ENCODE measurements around the gene SHROOM2.

SHROOM2 gene

DNA sequence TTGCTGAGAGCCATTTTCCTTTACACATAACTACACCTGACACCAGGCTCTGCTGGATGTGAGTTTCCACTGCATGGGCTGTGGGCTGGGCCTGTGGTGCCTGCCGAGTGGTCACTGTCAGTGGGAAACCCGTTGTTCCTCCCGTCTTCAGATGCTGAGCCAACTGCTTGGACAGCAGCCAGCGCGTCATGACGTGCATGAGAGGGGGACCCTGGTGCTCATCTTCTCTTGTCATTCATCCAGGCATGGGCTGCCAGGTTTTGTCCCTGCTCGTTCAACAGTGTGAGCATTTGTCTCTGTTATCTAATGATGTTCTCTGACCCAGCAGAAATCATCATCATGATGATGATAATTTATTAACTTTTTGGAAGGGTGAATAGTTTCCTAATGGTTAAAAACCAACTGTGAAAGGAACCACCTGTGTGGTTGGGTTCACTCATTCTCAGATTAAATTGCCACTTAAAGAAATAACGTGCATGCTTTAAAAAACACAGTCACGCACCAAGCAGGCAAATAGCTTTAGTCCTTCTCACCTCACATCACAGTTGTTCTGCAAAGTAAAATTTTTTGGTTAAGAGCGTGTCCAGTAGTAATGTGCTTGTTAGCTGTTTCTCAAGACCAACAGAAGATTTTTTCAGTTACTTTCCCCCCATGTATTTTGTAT, 161.0 kb downstream of the SHROOM2 start:
- DNase-seq (ENCODE audit: low spot score): no peak

DNA sequence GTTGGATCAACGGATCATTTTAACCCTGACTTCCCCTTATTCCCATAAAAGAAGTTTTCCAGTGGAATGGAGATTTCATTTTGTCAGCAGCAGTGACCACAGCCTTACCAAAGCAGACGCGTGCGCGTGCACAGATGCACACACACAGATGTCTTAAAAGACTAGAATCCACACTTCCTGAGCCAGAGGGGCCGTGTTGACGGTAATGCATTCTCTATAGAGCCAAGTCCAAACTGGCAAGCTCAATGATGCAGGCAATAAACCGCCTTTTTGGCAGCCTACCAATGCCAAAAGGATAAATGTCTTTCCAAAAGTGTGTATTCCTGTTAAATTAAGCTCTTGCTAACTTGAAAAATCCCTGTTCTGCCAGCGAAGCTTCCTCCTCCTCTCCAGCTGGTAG, 162.2 kb downstream of the SHROOM2 start:
- DNase-seq (ENCODE audit: low spot score): no peak

DNA sequence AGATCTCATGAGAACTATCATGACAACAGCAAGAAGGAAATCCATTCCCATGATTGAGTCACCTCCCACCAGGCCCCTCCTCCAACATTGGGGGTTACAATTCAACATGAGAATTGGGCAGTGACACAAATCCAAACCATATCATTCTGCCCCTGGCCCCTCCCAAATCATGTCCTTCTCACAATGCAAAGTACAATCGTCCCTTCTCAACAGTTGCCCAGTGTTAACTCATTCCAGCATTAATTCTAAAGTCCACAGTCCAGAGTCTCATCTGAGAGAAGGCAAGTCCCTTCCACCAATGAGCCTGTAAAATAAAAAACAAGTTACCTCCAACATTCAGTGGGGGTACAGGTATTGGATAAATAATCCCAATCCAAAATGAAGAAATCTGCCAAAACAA, 166.1 kb downstream of the SHROOM2 start:
- DNase-seq (ENCODE audit: low spot score): no peak

DNA sequence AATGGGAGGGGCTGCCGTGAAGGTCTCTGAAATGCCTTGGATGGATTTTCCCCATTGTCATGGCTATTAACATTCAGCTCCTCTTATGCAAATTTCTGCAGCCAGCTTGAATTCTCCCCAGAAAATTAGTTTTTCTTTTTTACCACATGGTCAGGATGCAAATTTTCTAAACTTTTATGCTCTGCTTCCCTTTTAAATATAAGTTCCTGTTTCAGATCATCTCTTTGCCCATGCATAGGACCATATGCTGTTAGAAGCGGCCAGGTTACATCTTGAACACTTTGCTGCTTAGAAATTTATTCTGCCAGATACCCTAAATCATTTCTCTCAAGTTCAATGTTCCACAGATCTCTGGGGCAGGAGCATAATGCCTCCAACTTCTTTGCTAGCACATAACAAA, 167.2 kb downstream of the SHROOM2 start:
- DNase-seq (ENCODE audit: low spot score): no peak

DNA sequence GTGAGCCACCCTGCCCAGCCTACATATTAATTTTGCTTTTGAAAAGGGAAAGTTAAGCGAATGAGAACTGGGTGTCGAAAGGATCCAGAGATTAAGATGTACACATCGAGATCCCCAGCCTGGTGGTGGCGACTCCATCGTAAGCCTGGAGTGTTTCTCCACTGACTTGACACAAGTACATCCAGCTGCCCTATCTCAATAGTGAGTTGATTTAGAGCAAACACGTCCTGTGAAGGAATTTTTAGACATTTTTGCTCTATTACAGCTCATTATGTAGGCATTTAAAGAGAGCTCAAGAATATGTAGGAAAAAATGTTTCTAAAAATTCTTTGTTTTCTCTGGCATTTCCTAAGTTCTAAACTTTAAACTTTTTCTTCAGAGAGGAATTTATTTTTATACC, 169.3 kb downstream of the SHROOM2 start:
- DNase-seq (ENCODE audit: low spot score): no peak

DNA sequence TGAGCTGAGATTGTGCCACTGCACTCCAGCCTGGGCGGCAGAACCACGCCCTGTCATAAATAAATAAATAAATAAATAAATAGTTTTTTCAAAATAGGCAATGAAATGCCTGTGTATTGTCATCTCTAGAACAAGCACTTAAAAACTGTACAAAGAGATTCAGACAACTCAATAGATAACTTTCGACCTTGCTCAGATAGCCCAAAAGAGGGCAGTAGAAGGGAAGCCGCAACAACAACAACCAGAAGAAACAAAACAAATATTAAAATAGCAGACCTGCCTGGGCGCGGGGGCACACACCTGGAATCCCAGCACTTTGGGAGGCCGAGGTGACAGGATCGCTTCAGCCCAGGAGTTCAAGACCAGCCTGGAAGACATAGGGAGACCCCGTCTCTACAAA, 171.5 kb downstream of the SHROOM2 start:
- DNase-seq (ENCODE audit: low spot score): no peak

DNA sequence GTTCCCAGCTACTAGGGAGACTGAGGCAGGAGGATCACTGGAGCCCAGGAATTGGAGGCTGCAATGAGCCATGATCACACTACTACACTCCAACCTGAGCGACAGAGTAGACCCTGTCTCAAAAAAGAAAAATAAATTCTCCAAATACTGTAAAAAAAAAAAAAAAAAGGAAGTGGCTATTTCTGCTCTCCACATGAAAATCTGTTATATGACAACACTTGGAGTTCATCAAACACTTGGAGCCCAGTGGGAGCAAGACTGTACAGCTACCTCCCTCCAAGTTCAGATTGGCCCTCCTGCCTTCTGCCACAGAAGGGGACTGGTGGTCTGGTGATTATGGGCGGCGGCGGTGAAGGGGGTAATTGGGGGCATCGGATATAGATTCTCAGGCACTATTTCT, 172.0 kb downstream of the SHROOM2 start:
- no peak for DNase-seq (ENCODE audit: low spot score)

DNA sequence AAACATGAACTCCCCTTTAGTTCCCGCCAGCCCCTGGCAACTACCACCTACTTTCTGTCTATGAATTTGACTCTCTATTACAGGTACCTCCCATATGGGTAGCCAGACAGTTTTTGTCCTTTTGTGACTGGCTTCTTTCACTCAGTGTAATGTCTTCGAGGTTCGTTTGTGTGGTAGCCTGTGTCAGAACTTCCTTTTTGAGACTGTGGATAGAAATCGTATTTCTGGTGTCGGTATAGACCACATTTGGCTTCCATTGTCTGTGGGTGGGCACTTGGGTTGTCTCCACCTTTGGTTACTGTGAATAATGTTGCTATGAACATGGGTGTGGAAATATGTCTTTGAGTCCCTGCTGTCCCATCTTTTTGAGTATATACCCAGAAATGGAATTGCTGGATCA, 175.5 kb downstream of the SHROOM2 start:
- DNase-seq (ENCODE audit: low spot score): no peak

DNA sequence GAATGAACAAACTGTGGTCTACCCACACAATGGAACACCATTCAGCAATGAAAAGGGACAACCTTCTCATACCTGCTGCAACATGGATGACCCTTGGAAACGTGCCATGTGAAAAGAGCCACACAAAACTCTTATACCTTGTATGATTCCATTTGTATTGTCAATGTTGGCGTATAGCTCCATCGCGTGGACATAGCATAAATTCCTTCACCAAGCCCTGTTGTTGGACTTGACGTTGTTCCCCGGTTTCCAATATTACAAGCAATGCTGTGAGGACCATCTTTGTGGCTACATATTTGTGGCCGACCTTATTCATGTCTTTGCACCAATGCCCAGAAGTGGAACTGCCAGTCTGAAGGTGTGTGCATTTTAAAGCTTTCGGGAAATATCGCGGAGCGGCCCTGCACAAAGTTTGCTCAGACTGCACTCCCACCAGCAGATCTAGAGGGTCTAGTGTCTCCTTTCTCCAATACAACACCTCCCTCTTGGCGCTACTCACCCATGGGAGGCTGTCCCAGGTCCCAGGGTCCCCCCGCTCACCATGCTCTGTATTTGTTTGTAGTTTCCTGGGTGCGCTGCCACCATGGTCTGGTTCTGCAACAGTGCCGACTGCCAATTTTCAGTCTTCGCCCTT, 180.7 kb downstream of the SHROOM2 start, which contains the start of gene CLDN34:
Gene CLDN34 (plus strand): TSS at position 584 of the 634 bp plus-strand sequence. CDS start 0 bp downstream, at position 584.
- no peak for DNase-seq (ENCODE audit: low spot score)

DNA sequence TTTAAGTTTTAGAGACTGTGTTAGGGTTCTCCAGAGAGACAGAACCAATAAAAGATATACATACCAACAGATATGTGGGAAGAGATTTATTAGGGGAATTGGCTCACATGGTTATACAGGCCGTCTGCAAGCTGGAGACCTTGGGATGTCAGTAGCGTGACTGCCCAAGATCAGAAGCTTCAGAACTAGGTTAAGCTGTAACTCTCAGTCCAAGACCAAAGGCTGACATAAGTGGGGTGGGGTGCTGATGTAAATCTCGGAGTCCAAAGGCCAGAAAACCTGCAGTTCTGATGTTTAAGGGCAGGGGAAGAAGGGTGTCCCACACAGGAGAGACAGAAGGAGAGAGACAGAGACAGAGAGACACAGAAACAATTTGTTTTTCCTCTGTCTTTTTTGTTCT, 191.4 kb downstream of the SHROOM2 start:
- DNase-seq (ENCODE audit: low spot score): no peak

DNA sequence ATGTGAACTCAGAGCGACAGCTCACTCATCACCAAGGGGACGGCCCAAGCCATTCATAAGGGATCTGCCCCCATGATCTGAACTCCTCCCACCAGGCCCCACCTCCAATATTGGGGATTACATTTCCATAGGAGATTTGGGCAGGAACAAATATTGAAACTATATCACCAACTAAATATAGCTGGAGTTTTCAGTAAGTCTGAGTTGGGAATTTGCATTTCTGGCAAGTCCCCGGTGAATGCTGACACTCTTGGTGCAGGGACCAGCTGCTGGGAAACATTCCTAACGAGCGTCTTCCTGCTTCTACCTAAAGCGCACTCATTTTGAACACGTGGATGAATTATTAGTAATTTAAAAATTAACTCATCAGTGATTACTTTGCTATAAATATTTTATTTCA, 194.2 kb downstream of the SHROOM2 start:
- DNase-seq (ENCODE audit: low spot score): no peak

DNA sequence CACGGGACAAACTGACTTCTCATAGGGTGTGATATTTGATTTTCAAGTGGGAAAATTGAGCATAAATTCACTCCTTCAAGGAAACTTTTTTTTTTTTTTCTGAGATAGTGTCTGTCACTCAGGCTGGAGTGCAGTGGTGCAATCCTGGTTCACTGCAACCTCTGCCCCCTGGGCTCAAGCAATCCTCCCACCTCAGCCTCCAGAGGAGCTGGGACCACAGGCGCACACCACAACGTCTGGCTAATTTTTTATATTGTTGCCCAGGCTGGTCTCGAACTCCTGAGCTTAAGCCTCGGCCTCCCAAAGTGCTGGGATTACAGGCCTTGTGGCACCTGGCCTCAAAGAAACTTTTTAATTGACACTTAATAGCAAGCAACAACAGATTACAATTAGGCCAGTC, 194.7 kb downstream of the SHROOM2 start:
- no peak for DNase-seq (ENCODE audit: low spot score)

DNA sequence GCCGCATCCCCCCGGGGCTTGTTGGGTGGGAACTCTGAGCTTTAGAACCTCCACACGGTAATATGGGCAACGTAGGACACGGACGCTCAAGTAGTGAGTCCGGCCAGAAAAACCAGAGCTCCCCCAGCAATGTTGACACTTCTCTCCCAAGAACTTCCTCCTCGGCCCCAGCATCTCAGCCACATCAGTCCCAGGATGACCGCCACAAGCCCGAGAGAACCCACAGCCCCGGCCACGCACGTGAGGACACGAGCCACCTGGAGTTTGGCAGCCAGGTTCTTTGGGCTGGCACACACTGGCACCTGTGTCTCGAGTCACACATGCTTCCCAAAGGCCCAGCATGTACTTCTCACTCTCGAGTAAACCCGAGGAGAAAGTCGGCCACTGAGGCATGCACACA, 197.2 kb downstream of the SHROOM2 start:
- no peak for DNase-seq (ENCODE audit: low spot score)

DNA sequence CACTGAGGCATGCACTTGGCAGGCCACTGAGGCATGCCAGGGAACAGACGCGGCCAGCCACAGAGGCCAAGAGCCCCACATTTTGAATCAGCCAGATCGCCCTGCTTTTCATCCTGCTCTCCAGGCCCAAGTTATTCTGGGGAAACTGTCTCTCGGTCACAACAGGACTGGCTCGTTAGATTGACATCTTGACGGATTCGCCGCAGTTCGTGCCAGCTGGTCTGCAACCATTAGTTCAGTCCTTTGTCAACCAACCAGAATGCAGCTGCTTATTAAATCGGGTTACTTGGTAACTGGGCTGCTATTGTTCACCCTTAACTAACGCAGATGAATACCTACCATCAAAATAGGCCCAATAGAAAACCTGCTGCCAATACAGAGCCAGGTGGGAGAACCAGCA, 197.6 kb downstream of the SHROOM2 start:
- no peak for DNase-seq (ENCODE audit: low spot score)

DNA sequence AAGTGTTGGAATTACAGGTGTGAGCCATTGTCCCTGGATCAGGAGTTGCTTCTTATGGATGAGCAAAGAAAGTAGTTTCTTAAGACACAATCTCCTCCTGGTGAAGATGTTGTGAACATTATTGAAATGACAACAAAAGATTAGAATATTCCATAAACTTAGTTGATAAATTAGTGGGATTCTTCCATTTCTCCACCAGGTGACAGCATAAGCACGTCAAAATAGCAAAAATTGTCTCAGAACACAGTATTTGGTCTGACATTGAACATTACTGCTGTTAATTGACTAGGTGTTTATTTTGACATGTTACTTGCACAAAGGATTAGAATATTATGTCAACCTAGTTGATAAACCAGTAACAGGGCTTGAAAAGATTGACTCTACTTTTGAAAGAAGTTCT, 202.5 kb downstream of the SHROOM2 start:
- DNase-seq (ENCODE audit: low spot score): no peak

DNA sequence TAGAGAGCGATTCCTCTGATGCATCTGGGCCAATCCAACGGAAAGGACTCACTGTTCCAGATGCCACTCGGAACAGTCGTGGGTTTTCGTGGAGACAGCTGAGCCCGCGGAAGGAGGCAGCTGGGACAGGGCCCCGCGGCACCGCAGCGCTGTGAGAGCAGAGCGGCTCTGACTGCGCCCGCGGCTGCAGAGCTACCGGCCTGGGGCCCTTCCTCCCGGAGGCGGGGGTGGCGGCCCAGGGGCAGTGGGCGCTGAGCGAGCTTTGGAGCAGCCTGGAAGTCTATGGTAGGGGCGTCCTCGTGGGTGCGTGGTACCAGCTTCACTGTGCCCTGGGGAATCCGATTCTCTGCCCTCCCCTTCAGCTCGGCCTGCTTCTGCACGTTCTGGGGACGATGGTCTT, 205.8 kb downstream of the SHROOM2 start:
- DNase-seq (ENCODE audit: low spot score): no peak

DNA sequence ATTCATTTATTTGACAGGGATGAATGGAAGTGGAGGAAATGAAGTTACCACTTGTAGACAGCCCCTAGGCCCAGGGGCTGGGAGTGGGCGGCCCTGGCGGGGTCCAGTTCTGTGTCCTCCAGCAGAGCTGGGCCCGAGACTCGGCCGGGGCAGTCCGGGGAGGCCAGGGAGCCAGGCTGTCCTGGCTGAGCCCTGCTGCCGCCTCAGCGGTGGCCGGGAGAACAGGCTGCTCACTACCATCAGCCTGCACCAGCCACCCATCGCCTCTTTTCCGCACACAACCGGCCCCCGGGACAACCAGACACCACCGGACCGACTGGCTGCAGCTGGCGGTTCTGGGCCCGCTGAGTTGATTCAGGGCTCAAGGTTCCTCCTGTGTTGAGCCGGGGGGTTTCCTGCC, 206.5 kb downstream of the SHROOM2 start:
- no peak for DNase-seq (ENCODE audit: low spot score)

DNA sequence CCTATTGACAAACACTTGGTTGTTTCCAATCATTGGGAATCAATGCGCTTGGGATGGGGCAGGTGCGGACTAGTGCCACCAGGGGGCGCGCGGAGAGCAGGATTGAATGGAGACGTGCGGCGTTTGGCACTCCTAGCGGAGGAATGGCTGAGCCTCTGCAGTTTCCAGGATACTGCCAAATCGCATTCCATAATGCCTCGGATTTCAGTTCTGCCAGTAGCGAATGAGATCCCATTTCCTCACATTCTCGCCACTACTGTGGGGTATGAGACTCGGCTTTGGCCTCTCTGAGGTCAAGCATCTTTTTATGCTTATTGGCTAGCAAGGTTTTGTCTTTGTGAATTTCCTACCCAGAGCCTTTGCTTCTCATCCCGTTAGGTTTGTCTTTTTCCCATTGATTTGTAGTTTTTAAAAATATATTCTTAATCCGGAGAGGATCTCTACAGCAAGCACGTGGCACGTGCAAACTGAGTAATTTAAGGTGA, 209.7 kb downstream of the SHROOM2 start:
- DNase-seq (ENCODE audit: low spot score): peak; percentile 58

DNA sequence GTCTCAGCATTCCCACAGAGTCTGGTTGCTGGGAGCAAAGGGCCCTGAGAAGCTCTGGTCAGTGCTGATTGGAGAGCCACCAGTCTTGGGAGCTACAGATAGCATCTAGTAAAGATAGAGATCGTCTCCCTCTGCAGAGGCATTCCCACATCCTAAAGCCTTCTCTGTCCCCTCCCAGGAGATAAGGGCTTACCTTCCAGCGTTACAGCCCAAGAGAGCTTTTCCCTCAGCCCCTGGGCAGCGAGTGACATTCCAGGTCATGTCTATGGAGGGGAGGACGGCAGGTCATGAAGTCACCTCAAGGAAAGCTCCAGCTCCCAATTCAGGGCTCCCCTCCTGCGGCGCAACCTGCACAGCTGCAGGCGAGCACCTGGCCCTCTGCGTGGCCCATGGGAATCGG, 210.8 kb downstream of the SHROOM2 start:
- DNase-seq (ENCODE audit: low spot score): no peak

DNA sequence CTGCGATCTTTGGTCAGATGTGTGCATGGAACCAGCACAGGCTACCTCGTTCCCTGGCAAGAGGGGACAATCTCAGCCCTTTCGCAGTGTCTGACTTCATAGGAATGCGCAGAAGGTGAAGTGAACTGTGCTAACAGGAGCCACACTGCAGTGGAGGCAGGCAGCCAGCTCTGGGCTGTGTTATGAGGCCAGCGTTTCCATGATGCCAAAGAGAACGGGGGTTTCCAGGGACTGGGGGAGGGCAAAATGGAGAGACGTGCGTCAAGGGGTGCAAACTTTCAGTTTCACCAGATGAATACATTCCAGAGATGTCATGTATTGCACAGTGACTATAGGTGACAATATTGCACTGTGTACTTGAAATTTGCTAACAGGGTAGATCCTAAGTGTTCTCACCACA, 211.3 kb downstream of the SHROOM2 start:
- no peak for DNase-seq (ENCODE audit: low spot score)

Data from HuH-7.5 (cell line).